ENCODE results near the gene EXOC1. TPM values are rescaled to one million over a fixed set of nuclear protein-coding genes. Genes with fewer than 3 reads are reported as not detected.

EXOC1 gene
- total RNA-seq, 2 experiments from 2014 or later, result 23.7 to 33.5 TPM

- POLR2A ChIA-PET, result no interaction called here
- Histone ChIP-seq H3K36me3 (ENCODE audit: insufficient read depth, low read length) (no peaks in the 10 kb centered on the region), H3K4me1 (ENCODE audit: insufficient read depth, low read length, poor library complexity, severe bottlenecking) (no peaks in the 10 kb centered on the region), H3K4me3 (ENCODE audit: low read depth, low read length, poor library complexity, severe bottlenecking) (no peak overlapping the region), H4K20me1 (ENCODE audit: insufficient read depth, low read length) (no peaks in the 10 kb centered on the region), H3K79me2 (ENCODE audit: insufficient read depth, low read depth, low read length) (no peaks in the 10 kb centered on the region), H3K4me2 (ENCODE audit: low read length) (no peak overlapping the region), H3K9me2 (ENCODE audit: insufficient read depth, low read length) (no peaks in the 10 kb centered on the region), H3K9me3 (ENCODE audit: low read length) (no peaks in the 10 kb centered on the region), H3K27ac (ENCODE audit: low read depth, low read length, poor library complexity, severe bottlenecking) (no peak overlapping the region), H2AFZ (ENCODE audit: low read length) (no peak overlapping the region)
- TF ChIP-seq EZH2phosphoT487 (IDR thresholded peaks at IDR 0.05; ENCODE audit: borderline replicate concordance, low read depth, low read length), result no peak
- no peak for TF ChIP-seq CTCF (conservative IDR thresholded peaks at IDR 0.05; ENCODE audit: low read length)
- CTCF ChIA-PET (ENCODE audit: unreplicated experiment), result no interaction called here
- intact Hi-C loops (cut with micrococcal nuclease; ENCODE audit: unreplicated experiment), result no loop called here
- no peak for DNase-seq (ENCODE audit: low spot score)
- no TSS peak for BruUV-seq (replicated peaks)
Observed at GRCh38 chr4:55830048-55830447, 23.4 kb upstream of the EXOC1 start.

- no peaks in the 10 kb centered on the region for H3K4me1 ChIP-seq (ENCODE audit: insufficient read depth, low read length, poor library complexity, severe bottlenecking)
- no peak overlapping the region for H3K4me3 ChIP-seq (ENCODE audit: low read depth, low read length, poor library complexity, severe bottlenecking)
- H3K27ac ChIP-seq (ENCODE audit: low read depth, low read length, poor library complexity, severe bottlenecking), result no peak overlapping the region
- ChIA-PET POLR2A (interaction anchor here (0.7 kb wide), 1 partner anchor 699 kb away, joined by 3 read pairs; no protein-coding TSS in a partner anchor), CTCF (ENCODE audit: unreplicated experiment) (no interaction called here)
- intact Hi-C loops (cut with micrococcal nuclease; ENCODE audit: unreplicated experiment), result no loop called here
- H3K9me3 ChIP-seq (ENCODE audit: low read length), result no peaks in the 10 kb centered on the region
- TF ChIP-seq CTCF (conservative IDR thresholded peaks at IDR 0.05; ENCODE audit: low read length) (no peak), EZH2phosphoT487 (IDR thresholded peaks at IDR 0.05; ENCODE audit: borderline replicate concordance, low read depth, low read length) (no peak)
- DNase-seq (ENCODE audit: low spot score), result no peak
- no peaks in the 10 kb centered on the region for H3K79me2 ChIP-seq (ENCODE audit: insufficient read depth, low read depth, low read length)
- BruUV-seq (replicated peaks), result no TSS peak
- no peak overlapping the region for H2AFZ ChIP-seq (ENCODE audit: low read length)
- H4K20me1 ChIP-seq (ENCODE audit: insufficient read depth, low read length), result no peaks in the 10 kb centered on the region
- H3K9me2 ChIP-seq (ENCODE audit: insufficient read depth, low read length), result no peaks in the 10 kb centered on the region
- no peak overlapping the region for H3K4me2 ChIP-seq (ENCODE audit: low read length)
- H3K36me3 ChIP-seq (ENCODE audit: insufficient read depth, low read length), result no peaks in the 10 kb centered on the region
Observed at GRCh38 chr4:55830716-55831115, 22.7 kb upstream of the EXOC1 start.

- TF ChIP-seq CTCF (conservative IDR thresholded peaks at IDR 0.05; ENCODE audit: low read length) (no peak), EZH2phosphoT487 (IDR thresholded peaks at IDR 0.05; ENCODE audit: borderline replicate concordance, low read depth, low read length) (no peak)
- no peak overlapping the region for H2AFZ ChIP-seq (ENCODE audit: low read length)
- no TSS peak for BruUV-seq (replicated peaks)
- ChIA-PET POLR2A (interaction anchor here (0.7 kb wide), 1 partner anchor 30 kb away, joined by 4 read pairs; no protein-coding TSS in a partner anchor), CTCF (ENCODE audit: unreplicated experiment) (no interaction called here)
- intact Hi-C loops (cut with micrococcal nuclease; ENCODE audit: unreplicated experiment), result no loop called here
- no peak overlapping the region for H3K27ac ChIP-seq (ENCODE audit: low read depth, low read length, poor library complexity, severe bottlenecking)
- no peaks in the 10 kb centered on the region for H4K20me1 ChIP-seq (ENCODE audit: insufficient read depth, low read length)
- no peak overlapping the region for H3K4me3 ChIP-seq (ENCODE audit: low read depth, low read length, poor library complexity, severe bottlenecking)
- H3K36me3 ChIP-seq (ENCODE audit: insufficient read depth, low read length), result no peaks in the 10 kb centered on the region
- no peaks in the 10 kb centered on the region for H3K9me3 ChIP-seq (ENCODE audit: low read length)
- DNase-seq (ENCODE audit: low spot score), result no peak
- no peak overlapping the region for H3K4me2 ChIP-seq (ENCODE audit: low read length)
- no peaks in the 10 kb centered on the region for H3K9me2 ChIP-seq (ENCODE audit: insufficient read depth, low read length)
- no peaks in the 10 kb centered on the region for H3K4me1 ChIP-seq (ENCODE audit: insufficient read depth, low read length, poor library complexity, severe bottlenecking)
- H3K79me2 ChIP-seq (ENCODE audit: insufficient read depth, low read depth, low read length), result no peaks in the 10 kb centered on the region
Observed at GRCh38 chr4:55834086-55834795, 19.2 kb upstream of the EXOC1 start.
